Globus pallidus (tissue), 1 donor: ENCODE measurements around the gene RAB31.
A peak's percentile ranks its signal among the peaks of the same experiment; 100 is the strongest.
"Not testable (repeated sequence)": the region's sequence is repeated elsewhere in the genome, so short reads cannot be mapped to it uniquely, and the experiment has no call there.

Source experiments
- DNase-seq: peaks from one replicate; pipeline ENCODE4 v3.0.0-alpha.2; 2015; ENCODE audit warnings: low spot score

Gene RAB31

DNA sequence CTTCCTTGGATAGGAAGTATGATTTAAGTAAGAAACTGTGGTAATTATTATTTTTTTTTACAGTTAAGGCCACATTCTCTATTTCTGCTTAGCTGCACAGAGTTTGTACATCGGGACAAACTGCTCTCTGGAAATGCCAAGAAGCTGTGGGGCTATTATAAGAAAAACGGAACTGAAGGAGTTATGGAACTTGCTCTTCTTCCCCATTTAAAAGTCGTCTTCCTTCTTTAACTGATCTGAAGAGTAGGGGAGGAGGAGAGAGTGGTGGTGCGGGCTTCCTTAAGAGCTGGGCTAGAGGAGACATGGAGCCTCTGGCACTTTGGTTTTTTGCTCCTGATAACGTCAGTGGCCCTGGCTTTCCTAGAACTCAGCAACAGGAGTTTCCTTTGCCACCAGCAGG is 54.4 kb downstream of the RAB31 start:
- DNase-seq, result peak; percentile 47

DNA sequence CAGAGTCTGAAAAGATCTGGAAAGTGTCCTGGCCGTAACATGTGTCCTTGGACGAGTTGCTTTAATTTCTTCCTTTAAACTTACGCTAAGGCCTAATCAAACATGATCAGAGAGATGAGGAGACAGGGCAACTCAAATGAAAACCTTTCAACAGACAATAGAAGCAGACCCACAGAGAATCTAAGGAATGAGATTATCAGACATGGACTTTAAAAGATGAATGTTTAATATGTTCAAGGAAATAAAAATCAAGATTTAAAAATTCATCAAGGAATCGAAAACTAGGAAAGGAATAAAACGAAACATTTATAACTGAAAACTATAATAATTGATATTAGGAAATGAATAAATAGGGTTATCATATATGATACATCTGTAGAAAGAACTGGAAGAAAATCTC is 55.1 kb downstream of the RAB31 start:
- no peak for DNase-seq

DNA sequence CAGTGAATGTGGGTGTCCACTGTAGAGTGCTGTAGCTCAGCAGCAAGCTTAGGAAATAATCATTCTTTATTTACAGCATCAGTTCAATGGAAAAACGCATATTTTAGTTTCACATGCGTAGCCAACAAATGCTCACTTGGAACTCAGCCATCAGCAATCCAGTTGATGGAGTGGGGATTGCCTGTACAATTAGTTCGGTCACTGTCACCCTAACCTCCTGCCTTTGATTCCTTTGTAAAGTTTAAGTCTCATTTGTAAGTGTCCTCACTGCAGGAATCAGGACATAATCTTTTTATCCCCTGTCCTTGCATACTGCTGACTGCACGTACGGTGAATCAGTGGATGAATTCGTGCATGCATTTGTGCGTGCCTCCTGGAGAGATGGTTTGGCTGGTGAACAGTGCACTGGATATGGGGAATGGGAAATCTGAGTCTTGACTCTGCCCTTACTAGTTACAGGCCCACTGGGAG is 55.9 kb downstream of the RAB31 start:
- no peak for DNase-seq

DNA sequence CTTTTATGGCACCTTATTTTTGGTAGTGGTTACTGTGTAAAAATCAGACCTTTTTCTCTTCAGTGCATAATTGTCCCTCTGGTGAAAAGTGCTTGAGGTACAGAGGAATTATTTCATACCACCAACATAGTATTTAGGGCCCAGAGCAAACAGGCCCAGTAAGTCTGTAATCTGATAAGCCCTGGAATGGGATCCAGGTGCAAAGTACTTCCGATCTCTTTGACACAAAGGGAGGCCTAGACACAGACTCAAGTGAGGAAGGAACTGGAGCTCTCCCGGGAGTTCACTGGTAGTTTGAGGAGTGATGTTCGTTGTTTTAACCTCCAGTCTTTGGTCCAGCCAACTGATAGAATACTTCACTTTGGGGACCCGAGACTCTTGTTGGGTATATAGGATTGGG is 57.4 kb downstream of the RAB31 start:
- no peak for DNase-seq

DNA sequence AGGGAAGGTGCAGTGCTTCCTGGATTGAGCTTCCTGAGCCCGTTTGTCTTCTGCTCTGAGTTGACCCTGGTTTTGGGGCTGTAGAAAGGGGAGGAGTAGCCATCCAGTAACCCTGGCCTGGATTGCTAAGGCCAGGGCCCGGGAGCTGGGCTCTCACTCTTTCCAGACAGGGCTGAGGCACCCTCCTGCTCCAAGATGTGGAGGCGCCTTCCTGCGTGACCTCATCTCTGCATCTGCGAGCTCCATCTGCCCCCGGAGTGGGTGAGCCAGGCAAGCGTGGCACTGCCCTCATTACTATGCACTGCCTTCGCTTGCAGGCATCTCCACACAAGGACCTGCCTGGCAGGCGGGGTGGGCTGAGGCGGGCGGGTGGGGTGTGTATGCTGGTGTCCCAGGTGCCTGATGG is 58.0 kb downstream of the RAB31 start:
- DNase-seq, result no peak

DNA sequence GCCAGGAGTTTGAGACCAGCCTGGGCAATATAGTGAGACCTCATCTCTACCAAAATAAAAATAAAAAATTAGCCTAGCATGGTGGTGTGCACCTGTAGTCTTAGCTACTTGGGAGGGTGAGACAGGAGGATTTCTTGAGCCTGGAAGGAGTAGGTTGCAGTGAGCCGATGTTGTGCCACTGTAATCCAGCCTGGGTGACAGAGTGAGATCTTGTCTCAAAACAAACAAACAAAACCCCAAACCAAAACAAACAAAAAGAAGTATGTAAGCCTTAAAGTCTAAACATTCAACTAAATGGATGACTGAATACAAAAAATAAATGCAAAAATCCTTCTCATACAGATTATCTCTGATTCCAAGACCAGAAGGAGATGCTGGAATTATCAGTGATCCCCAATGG is 58.6 kb downstream of the RAB31 start:
- no peak for DNase-seq

DNA sequence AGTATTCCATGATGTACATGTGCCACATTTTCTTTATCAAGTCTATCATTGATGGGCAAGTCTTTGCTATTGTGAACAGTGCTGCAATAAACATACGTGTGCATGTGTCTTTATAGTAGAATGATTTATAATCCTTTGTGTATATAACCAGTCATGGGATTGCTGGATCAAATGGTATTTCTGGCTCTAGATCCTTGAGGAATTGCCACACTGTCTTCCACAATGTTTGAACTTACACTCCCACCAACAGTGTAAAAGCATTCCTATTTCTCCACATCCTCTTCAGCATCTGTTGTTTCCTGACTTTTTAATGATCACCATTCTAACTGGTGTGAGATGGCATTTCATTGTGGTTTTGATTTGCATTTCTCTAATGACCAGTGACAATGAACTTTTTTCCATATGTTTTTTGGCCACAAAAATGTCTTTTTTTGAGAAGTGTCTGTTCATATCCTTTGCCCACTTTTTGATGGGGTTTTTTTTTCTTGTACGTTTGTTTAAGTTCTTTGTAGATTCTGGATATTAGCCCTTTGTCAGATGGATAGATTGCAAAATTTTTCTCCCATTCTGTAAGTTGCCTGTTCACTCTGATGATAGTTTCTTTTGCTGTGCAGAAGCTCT is 60.1 kb downstream of the RAB31 start:
- DNase-seq, result not testable (repeated sequence)

DNA sequence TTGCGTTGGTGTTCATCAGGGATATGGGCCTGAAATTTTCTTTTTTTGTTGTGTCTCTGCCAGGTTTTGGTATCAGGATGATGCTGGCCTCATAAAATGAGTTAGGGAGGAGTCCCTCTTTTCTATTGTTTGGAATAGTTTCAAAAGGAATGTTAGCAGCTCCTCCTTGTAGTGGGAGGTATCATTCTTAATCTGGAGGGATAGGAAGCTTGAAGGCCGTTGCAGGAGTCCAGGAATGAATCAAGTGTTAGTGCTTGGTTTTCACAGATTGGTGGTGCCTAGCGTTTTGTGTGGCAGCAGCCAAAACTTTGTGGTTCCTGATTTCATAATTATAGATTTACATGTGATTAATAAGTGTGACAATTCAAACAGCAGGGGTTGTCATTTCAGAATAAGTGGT is 62.0 kb downstream of the RAB31 start:
- not testable (repeated sequence) for DNase-seq

DNA sequence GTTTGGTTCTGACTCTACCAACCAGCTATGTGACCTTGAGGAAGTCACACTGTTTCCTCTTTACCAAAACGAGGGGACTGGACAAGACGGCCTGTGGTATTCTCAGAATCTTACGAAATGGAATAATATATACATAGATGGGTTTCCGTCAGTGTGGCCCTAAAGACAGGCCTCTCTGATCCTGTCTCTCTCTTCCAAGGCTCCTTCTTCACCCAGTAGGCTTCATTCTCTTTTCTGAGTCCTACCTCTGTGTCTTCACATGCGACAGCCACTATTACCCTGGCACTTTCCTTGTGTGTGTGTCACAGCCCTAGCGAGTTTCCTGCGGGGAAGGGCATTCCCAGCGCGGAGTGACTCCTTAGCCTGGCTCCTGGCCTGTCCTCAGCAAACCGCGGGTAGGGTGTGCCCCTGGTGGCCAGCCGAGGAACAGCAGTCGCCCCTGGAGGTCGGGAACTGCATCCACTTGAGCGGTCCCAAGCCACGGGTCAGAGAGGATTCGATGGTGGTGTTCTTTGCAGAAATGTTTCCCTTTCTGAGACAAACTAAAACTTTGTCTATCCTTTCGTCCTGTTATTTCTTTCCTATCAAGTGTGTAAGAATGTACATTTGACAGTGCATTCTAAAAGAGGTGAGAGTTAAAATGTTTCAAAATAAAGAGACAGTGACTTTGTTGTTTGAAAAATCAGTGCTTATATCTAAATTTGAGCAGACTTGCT is 63.3 kb downstream of the RAB31 start:
- DNase-seq, result peak; percentile 79

DNA sequence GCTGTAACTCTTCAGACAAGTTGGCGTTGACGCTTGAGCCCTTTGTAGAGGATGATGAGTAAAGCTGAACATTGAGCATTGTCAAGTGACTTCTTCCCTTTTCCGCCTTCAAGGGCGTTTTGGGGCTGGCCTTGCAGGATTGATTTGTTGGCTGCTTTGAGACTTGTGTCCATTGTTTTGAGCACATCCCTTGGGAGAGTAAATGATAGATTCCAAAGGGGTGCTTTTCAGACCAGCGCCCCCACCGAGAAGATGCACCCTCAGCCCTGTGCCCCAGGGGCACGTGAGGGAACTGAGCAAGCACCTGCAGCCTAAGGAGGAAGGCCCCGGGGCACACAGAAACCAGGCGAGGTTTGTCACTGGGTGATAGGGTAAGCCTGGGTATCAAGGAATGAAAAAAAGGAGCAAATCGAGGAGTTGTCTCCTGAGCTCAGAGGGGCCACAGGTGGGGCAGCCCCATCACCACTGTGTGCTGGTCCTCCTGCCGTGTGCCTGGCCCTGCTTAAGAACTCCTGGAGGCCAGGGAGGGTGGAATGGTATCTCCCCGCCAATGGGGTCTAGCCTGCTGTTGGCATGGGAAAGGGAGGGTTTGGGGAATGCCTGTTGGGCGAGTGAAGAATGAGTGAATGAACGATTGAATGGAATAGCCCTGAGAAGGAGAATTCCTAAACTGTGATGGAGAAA is 64.0 kb downstream of the RAB31 start:
- no peak for DNase-seq

DNA sequence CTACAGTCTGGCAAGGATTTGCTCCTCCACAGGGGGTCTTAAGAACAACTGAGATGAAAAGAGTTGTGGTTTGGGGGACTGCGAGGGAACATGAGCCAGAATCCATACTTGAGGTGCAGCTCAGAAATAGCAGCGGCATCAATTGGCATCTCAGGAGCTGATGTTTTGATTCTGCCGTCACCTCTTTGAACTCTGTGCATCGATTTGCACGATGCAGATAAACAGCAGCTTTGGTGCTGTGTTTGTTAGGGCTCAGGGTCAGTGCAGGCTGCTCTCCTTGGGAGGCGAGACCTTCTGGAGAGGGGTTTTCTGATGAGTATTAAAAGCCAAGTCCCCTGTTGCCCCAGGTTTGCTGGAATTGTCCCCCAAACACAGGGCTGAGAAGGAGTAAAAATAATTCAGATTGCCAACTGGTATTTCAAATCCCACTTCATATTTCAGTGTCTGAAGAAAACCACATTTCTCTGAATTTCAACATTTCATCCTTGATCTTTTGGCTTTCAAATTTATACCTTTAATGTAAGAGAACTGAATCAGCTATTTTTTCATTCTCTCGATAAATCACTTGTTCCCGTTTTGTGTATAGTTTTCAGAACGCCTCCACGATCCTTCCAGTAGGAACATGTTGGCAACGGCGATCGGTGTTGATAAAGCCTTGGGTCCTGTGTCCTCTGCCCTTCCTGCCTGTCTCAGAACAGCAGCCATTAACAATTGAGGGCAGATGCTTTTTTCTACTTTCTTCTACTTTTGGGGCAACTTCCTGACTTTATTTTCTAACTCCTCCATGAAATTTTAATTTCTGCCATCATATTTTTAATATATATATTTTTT is 65.0 kb downstream of the RAB31 start:
- no peak for DNase-seq

DNA sequence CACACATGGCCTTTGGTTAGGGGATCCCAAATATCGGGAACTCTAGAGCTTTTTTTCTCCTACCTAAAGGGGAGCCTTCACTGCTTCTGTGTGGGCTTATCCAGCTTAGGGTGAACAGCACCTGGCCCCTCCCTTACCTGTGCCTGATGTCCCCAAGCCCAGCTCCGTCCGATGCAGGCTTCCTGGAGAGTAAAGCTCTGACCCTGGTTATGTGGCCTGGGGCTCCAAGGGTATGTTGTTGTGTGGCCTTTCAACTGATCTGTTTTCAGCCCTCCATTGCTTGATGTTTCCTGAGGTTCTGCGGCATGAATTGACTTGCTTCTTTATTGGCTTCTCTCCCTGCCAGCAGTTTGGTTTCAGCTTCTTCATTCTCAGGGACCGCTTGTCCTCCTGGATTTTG is 66.0 kb downstream of the RAB31 start:
- no peak for DNase-seq

DNA sequence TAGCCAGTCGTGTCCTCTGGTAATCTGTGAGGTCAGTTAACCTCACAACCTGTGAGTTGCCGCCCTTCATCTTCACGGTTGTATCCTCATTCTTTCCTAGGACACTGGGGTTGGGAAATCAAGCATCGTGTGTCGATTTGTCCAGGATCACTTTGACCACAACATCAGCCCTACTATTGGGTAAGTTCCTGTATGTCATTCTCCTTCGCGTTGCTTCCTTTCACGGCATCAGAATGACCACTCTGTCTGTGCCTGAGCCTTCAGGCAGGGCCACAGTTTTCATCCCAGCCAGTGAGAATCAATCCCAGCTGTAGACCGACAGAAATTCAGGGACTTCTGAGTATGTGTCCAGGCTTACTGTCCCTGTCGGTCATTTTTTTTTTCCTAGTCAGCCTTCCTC is 67.1 kb downstream of the RAB31 start:
- peak; percentile 55 for DNase-seq

DNA sequence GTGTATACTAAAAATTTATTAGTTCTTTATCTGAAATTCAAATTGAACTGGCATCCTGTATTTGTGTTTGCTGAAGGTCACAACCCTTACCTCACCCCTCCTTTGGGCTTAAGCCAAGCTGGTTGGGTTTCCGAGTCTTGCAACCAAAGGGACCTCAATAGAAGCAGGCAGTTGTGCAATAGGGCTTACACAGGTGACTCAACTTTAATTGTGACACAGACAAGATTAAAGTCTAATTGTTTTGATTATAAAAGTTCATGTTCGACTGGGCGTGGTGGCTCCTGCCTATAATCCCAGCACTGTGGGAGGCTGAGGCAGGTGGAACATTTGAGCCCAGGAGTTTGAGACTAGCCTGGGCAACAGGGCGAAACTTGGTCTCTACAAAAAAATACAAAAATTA is 71.5 kb downstream of the RAB31 start:
- no peak for DNase-seq

DNA sequence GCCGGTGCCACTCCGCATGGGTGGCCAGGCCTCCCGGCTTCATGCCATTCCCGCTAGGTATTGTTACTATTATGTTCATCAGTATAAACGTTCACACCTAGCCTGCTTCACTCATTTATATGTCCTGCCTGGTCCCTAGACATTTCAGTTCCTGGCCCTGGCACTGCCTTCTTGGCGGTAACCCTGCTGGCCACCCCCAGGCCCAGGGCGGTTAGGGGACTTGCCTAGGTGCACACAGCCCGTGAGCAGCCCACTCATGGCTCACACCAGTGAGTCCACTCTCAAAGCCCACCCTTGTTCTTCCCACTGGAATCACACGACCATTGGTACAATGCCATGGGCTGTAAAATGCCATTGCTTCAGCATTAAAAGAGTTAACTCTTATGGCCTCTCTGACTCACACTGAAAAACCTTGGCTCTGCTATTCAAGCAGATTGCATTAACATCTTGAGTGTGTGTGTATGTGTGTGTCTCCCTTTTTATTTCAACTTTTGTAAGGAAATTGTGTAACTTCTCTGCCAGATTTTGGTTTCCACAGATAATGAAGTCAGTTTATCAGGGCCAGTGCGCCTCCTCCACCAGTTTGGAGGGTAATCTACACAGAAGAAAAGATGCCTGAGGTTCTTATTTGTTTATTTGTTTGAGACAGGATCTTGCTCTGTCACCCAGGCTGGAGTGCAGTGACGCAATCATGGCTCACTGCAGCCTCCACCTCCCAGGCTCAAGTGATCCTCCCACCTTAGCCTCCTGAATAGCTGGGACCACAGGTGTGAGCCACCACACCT is 74.2 kb downstream of the RAB31 start:
- DNase-seq, result no peak

DNA sequence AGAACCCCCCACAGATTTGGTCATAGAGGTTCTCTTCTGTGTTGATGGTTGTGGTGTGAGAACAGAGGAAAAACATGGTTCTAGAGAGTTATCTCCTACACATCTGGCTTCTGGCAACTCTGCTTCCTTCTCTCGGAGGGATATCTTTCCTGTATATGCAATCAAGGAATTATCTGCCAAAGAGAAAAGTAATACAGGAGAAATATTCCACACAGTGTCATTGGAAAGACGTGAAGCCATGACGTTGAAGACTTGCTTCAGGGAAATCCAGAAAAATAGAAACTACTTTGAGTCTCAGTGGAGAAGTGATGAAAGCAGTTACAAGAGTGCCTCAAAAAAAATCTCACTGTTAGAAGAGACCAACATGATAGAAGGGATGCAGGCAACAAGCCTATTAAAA is 78.5 kb downstream of the RAB31 start:
- no peak for DNase-seq

DNA sequence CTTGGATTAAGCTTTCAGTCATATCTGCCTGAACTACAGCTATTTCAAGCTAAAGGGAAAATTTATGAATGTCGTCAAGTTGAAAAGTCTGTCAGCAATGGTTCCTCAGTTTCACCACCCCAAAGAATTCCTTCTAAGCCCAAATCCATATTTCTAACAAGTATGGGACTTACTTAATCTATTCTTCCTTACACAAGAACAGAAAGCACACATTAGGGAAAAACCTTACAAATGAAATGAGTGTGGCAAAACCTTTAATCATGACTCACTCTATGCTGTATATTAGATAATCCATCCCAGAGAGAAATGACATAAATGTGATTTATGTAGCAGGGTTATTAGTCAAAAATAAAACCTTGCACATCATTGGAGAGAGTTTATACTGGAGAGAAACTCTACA is 78.9 kb downstream of the RAB31 start:
- DNase-seq, result no peak

DNA sequence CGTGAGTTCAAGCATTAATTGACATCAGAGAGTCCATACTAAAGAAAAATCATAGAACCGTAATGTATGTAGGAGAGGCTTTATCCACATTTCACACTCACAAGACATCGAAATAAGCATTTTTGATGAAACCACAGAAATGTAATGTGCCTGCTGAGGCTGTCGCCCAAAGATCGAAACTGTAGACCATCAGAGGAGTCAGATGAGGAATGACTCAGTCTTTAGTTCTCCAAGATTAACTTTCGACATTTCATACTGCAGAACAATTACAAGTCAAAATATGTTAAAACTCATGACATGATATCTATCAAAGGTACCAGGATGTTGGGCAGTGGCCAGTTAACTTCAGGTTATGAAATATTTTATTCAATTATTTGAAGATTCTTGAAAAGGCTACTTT is 79.6 kb downstream of the RAB31 start:
- DNase-seq, result no peak

DNA sequence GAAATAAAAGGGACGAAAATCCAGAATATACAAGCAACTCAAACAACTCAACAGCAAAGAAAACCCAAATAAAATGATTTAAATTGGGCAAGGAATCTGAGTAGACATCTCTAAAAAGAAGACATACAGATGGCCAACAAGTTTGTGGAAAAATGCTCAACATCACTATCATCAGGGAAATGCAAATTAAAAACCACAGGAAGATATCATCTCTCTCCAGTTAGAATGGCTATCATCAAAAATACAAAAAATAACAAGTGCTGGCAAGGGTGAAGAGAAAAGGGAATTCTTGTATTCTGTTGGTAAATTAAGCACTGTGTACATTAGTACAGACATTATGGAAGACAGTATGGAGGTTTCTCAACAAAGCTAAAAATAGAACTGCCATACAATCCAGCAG is 80.0 kb downstream of the RAB31 start:
- no peak for DNase-seq

DNA sequence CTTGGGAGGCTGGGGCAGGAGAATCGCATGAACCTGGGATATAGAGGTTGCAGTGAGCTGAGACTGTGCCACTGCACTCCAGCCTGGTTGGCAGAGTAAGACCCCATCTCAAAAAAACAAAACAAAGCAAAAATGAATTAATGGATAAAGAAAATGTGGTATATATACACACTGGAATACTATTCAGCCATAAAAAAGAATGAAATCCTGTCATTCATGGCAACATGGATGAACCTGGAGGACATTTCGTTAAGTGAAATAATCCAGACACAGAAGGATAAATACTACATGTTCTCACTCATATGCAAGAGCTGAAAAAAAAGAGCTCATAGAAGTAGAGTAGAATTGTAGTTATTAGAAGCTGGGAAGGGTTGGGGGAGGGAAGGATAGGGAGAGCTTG is 80.8 kb downstream of the RAB31 start:
- no peak for DNase-seq

DNA sequence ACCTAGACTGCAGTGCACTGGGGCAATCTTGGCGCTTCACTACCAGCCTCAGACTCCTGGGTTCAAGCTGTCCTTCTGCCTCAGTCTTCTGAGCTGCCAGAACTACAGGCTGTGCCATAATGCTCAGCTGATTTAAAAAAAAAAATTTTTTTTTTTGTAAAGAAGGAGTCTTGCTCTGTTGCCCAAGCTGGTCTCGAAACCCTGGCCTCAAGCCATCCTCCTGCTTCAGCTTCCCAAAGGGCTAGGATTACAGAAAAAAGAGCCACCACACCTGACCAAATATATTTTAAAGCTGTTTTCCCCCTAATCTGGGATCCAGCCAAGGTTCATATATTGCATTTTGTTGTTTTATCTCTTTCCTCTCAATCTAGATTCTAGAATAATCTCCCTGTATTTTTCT is 82.2 kb downstream of the RAB31 start:
- DNase-seq, result no peak

DNA sequence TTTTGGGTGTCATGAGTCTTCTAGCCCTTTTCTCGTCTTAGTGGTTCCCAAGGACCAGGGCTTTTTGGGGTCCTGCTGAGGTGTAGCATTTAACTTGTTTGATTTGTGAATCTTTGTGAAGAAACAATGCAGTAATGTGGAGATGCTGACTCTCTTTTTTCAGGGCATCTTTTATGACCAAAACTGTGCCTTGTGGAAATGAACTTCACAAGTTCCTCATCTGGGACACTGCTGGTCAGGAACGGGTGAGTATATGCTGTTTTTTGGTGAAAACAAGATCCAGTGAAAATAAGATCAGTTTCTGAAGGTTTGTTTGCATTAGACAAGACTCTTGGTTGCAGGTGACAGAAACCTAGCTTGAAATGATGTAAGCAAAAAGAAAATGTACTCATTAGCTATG is 83.9 kb downstream of the RAB31 start:
- DNase-seq, result no peak
